C4-2B (cell line): ENCODE measurements around the gene TP53TG5.

ENCODE experiments used
- H3K27ac ChIP-seq: fragments of 450-650 bp; 2 replicates; pipeline ENCODE4 v1.5.1; 2017
- CTCF ChIP-seq: fragments of 450-650 bp; conservative IDR thresholded peaks from 2 replicates; pipeline ENCODE4 v1.5.1; 2017; ENCODE audit warnings: mild to moderate bottlenecking
- ZFX ChIP-seq: fragments of 450-650 bp; IDR thresholded peaks from 2 replicates; pipeline ENCODE4 v1.6.1; 2017

Gene TP53TG5

GRCh38 chr20:45378191-45378590, at the start of gene TP53TG5:
Gene TP53TG5 (minus strand): TSS chr20:45378325. CDS start chr20:45378236, 89 bp downstream.
- H3K27ac ChIP-seq: no peak within 1 kb of the TSS
- TF ChIP-seq CTCF: no peak
- TF ChIP-seq ZFX: no peak

DNA sequence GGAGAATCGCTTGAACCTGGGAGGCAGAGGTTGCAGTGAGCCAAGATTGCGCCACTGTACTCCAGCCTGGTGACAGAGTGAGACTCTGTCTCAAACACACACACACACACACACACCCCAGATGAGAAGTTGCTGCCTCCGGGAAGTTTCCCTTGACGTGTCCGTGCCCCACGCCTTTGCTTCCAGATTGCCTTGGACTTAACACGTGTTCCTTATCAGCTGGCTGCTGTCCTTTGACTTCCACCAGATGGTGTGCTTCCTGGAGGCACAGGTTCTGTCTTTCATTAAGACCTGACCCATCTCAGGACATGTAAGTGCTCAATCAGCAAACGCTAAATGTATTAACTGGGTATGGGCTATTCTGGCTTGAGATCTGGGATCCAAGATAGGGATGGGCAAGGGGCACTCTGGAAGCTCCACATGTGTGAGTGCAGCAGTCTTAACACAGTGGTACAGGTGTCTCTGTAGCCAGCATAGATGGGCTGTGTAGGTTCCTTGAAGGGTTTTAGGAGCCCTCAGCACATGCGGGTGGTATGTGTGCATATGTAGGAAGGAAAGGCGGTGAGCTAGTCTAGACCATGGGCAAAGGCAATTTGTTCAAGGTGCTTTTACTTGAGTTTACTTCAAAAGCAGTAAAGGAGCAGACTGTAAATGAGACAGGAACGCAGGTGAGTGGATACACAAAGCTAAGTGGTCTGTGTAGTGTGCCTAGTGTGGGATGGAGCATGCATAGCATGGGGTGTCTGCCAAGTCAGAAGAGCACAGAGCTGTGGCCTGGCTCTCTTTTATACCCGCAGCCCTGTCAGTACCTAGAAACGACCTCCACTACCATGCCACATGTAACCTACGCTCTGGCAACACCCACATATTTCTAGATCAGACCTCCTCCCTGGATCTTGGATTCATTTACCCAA, 49.4 kb upstream of the TP53TG5 start:
- no peak overlapping the region for H3K27ac ChIP-seq
- TF ChIP-seq CTCF (no peak), ZFX (no peak)

GRCh38 chr20:45426320-45427016, 48.3 kb upstream of the TP53TG5 start:
- H3K27ac ChIP-seq: no peak overlapping the region

GRCh38 chr20:45425561-45425960, 47.4 kb upstream of the TP53TG5 start:
- TF ChIP-seq CTCF (no peak), ZFX (no peak)

More at GRCh38 chr20:45426320-45427016, 48.3 kb upstream of the TP53TG5 start:
- TF ChIP-seq CTCF: no peak

DNA sequence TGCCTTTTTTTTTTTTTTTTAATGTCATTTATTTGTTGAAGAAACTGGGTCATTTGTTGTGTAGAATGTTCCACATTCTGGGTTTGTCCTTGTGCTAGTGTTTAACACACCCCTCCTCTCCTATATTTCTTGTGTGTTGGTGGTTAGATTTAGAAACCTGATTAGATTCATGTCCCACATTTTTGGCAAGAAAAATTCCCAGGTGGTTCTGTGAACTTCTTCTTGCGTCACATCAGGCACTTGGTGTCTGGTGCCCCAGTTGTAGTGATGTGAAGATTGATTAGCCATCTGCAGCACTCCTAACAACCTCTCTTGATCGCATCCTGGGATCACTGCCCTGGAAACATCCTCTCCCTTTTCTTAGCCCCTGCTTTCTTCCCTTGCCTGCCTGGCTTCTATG, 45.6 kb upstream of the TP53TG5 start:
- TF ChIP-seq ZFX: no peak
- TF ChIP-seq CTCF: no peak
- H3K27ac ChIP-seq: no peak overlapping the region

More at GRCh38 chr20:45425561-45425960, 47.4 kb upstream of the TP53TG5 start:
- no peak overlapping the region for H3K27ac ChIP-seq

DNA sequence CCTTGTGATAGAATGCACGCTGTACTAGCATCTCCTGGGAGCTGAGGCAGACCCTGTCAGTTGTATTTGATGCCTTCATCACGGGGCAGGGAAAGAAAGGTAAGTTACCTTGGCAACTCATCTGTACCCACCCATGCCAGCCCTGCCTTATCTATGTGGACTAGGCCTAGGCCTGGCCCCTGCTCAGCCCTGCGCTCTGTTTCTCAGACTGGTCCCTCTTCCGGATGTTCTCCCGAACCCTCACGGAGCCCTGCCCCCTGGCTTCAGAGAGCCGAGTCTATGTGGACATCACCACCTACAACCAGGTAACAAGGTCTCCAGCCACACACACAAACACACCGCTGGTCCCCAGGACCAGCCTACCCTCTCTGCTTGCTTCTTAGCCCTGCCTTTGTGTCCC, 42.0 kb upstream of the TP53TG5 start:
- TF ChIP-seq CTCF: no peak
- TF ChIP-seq ZFX: no peak
- H3K27ac ChIP-seq: peak overlapping the region; percentile 74
